Dermis blood vessel endothelial cell (primary cell): ENCODE measurements around the gene COPG1. TPM values are rescaled to one million over a fixed set of nuclear protein-coding genes. Genes with fewer than 3 reads are reported as not detected.
"Not testable (repeated sequence)": the region's sequence is repeated elsewhere in the genome, so short reads cannot be mapped to it uniquely, and the experiment has no call there.

Experiments used
- DNase-seq: peaks from one replicate; pipeline ENCODE4 v3.0.0; 2010
- total RNA-seq: library from RNA; depleted of rRNA; stranded (reverse); fragments of >200 nt; gene quantifications from 2 replicates; pipeline ENCODE4 v1.2.3, GENCODE V29; 2014

Gene COPG1
- total RNA-seq, 1 donor from 2014 or later, result 225 TPM

DNA sequence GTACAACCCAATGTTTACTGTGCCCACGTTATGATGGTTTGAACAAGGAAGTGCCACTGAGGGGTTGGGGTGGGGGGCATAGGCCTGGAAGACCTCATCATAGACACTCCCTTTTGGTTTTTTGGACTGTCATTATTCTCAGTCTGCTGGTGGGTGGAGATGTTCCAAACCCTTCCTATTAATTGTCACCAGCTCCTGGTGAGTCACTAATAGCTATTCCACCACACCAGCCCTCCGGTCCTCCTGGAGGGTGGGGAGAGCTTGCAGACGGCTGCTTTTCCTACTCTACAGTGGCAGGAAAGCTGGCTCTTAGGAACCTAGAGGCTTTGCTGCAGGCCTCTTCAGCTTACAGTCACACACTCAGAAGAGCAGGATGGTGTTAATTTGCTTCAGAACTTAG lies 9.0 kb upstream of the COPG1 start:
- peak; percentile 28 for DNase-seq

GRCh38 chr3:129245141-129245540 lies 4.3 kb upstream of the COPG1 start:
- no peak for DNase-seq

GRCh38 chr3:129245641-129246306 lies 3.6 kb upstream of the COPG1 start:
- peak; percentile 95 for DNase-seq

GRCh38 chr3:129246636-129247035 lies 2.8 kb upstream of the COPG1 start:
- no peak for DNase-seq

DNA sequence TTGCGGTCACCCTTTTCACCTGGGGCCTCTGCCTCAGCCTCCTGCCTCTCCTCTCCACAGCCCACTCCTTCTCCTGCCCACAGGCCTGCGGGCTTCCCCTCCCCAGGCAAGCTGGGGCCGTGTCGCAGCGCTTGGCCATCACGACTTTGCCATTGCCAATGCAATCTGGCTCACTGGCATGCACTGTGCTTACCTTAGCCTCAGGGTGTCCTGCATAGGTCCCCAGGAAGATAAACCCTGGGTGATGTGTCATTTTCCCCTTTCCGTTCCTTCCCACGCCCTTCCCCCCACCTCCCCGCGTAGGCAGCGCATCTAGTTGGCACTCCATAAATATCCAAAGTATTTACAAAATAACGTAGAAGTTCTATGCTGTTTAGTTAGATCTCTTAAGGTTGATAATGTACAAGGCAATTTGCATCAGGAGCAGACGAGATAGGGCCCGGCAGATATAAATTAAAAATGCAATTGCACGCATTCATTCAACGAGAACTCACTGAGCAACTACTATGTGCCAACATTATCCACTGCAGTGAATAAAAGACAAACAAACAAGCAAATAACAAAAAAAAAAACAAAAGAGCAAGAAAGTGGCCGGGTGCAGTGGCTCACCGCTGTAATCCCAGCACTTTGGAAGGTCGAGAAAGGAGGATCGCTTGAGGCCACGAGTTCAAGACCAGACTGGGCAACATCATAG lies 973 bp upstream of the COPG1 start:
- no peak for DNase-seq

GRCh38 chr3:129252748-129253147 lies 3.3 kb downstream of the COPG1 start:
- no peak for DNase-seq

- no peak for DNase-seq
Measured at GRCh38 chr3:129254536-129255230, 5.3 kb downstream of the COPG1 start.

DNA sequence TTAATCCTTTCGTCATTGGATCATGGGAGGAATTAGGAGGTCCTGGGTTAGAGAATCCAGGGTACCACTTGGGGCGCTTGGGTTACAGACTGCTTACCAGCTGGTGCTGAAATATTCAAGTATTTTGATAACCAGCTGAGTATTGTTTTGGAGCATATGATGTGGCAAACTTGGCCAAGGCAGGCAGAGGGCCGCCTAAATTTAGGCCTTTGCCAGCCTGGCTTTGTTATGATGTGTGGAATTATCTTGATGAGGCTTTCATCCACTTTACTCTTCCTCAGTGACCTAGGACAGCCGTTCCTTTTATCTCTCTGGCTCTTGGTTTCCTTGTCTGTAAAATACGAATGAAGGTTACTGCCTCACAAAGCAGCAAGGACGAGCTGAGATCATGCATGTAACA lies 6.9 kb downstream of the COPG1 start:
- no peak for DNase-seq

GRCh38 chr3:129257609-129258008 lies 8.2 kb downstream of the COPG1 start:
- no peak for DNase-seq

DNA sequence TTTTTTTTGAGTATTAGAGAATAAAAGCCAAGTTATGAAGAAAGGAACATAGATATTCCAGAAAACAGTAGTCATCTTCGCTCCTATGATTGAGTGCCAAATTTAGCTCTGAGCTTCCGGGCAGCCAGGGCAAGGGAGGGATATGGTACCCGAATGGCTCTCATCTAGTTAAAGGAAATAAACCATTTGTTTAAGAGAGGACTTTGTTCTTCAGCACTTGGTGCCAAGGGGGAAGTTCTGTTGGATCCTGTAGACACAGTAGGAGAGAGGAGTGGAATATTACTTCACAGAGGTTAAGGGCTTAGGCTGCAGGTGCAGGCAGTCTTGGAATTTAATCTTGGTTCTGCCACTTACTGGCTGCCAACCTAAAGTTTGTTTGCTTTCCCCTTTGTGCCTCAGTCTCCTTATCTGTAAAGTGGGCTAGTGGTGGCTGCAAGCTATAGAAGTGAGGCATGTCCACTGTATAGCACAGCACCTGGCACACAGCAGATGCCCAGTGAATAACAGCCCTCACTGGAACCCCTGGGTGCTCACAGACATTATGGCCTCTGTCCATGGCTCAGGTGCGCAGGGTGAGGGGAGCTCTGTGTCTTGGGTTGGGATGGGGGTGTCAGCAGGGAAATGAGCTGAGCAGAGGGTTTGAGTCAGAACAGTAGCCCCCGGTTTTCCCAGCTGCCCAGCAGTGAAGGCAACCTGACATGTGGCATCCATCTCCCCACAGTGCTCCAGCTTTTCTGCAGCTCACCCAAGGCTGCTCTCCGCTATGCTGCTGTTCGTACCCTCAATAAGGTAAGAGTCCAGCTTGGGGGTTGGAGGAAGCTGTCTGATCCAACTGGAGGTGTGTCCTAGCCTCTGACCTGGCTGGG lies 10.4 kb downstream of the COPG1 start:
- DNase-seq, result no peak

DNA sequence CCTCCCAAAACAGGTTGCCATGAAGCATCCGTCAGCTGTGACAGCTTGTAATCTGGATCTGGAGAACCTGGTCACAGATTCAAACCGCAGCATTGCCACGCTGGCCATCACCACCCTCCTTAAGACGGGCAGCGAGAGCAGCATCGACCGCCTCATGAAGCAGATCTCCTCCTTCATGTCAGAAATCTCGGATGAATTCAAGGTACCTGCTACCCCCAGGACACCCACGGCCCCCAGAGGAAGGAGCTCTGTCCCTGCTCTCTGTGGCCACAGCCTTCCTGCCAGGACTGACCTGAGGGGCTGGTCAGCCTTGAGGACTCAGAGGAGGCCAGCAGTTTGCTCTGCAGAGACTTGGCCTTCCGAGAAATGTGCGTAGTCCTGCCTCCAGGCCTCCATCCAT lies 11.2 kb downstream of the COPG1 start:
- no peak for DNase-seq

DNA sequence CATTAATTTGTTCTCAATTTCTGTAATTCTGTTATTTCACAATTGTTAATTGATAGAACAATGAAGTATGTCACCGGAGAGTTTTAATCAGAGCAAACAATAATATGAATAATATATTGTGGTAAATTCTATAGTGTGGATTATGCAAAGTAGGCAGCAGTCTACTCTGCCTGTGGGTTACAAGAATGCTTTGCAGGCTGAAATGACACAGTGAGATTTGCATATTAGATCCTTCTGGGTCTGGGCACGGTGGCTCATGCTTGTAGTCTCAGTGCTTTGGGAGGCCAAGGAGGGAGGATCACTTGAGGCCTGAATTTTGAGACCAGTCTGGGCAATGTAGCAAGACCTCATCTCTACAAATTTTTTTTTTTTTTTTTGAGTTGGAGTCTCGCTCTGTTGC lies 12.5 kb downstream of the COPG1 start:
- DNase-seq, result no peak

GRCh38 chr3:129263161-129263910 lies 13.9 kb downstream of the COPG1 start:
- DNase-seq, result no peak

GRCh38 chr3:129264994-129265393 lies 15.6 kb downstream of the COPG1 start:
- not testable (repeated sequence) for DNase-seq

- no peak for DNase-seq
Measured at GRCh38 chr3:129266651-129267050, 17.2 kb downstream of the COPG1 start.

GRCh38 chr3:129268396-129268795 lies 19.0 kb downstream of the COPG1 start:
- DNase-seq, result no peak

- DNase-seq, result no peak
Measured at GRCh38 chr3:129271674-129272073, 22.3 kb downstream of the COPG1 start.

GRCh38 chr3:129276385-129276784 lies 27.0 kb downstream of the COPG1 start:
- DNase-seq, result no peak

DNA sequence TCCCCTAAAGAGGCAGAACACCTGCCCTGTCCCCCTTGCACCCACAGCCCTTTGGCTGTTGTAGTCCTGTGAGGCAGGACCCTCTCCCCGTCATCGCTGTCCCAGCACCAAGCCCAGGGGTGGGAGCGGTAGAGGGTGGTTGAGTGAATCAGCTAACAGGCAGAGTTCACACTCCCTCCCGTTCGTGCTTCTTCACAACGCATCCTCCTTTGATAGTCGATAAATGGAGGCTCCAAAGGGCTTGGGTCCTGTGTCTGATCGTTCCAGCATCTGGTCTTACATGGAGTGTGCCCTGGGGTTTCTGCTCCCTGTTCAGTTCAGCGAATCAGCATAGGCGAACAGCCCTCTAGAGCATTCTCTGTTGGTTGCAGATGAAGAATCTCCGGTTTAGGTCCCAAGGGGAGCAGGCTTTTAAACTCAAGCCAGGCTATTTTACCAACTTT lies 28.4 kb downstream of the COPG1 start:
- DNase-seq, result peak; percentile 23

- peak; percentile 93 for DNase-seq
Measured at GRCh38 chr3:129278439-129278965, 29.1 kb downstream of the COPG1 start, which contains the start of gene HMCES. TSS of gene HMCES (plus strand) at chr3:129278870. CDS start at chr3:129279733, 863 bp downstream.
